Islet of Langerhans (tissue), 1 donor: ENCODE data around the gene TLX2.
"Not testable (repeated sequence)": the region's sequence is repeated elsewhere in the genome, so short reads cannot be mapped to it uniquely, and the experiment has no call there.

Experiments
- FAIRE-seq: peaks from one replicate; lab custom pipeline; 2011; peaks lifted over from hg19 to GRCh38; lab: Jason Lieb, UNC

TLX2 gene

GRCh38 chr2:74554820-74555531 is 40.7 kb downstream of the TLX2 start:
- FAIRE-seq: no peak

- FAIRE-seq: no peak
Measured at GRCh38 chr2:74555610-74556103, 41.4 kb downstream of the TLX2 start.

GRCh38 chr2:74556159-74556558 is 41.9 kb downstream of the TLX2 start:
- no peak for FAIRE-seq

GRCh38 chr2:74556831-74557370 is 42.7 kb downstream of the TLX2 start:
- FAIRE-seq: no peak

GRCh38 chr2:74558284-74559230 is 44.3 kb downstream of the TLX2 start:
- FAIRE-seq: no peak

- FAIRE-seq: no peak
Measured at GRCh38 chr2:74559912-74560311, 45.7 kb downstream of the TLX2 start.

- no peak for FAIRE-seq
Measured at GRCh38 chr2:74560591-74560990, 46.3 kb downstream of the TLX2 start.

- not testable (repeated sequence) for FAIRE-seq
Measured at GRCh38 chr2:74561022-74561421, 46.8 kb downstream of the TLX2 start.

GRCh38 chr2:74562126-74562775 is 48.0 kb downstream of the TLX2 start:
- FAIRE-seq: no peak

- FAIRE-seq: no peak
Measured at GRCh38 chr2:74564222-74564621, 50.0 kb downstream of the TLX2 start.

- FAIRE-seq: no peak
Measured at GRCh38 chr2:74566076-74566753, 52.0 kb downstream of the TLX2 start.

- no peak for FAIRE-seq
Measured at GRCh38 chr2:74566754-74567085, 52.5 kb downstream of the TLX2 start.
